Kidney capillary endothelial cell (primary cell): ENCODE measurements around the gene HOXA4.

ENCODE experiments used
- DNase-seq: peaks from one replicate; pipeline ENCODE4 v3.0.0-alpha.2; 2018; ENCODE audit warnings: low spot score

HOXA4 gene

GRCh38 chr7:27093184-27093895, 37.2 kb downstream of the HOXA4 start:
- no peak for DNase-seq

DNA sequence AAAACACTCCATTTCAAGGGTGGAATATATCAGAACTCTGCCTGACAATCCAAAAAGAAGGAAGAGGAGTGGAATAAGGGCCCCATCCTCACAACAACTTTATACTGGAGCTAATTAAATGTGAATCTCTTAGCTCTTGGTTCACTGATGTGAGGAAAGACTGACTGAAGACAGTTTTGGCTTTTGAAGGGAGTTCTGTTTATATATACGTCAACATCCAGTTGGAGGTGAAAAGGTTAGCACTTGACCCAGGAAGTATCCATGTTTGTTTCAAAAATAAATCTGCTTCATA, 37.8 kb downstream of the HOXA4 start:
- no peak for DNase-seq

- no peak for DNase-seq
Observed at GRCh38 chr7:27091941-27092818, 38.4 kb downstream of the HOXA4 start.

GRCh38 chr7:27091105-27091504, 39.5 kb downstream of the HOXA4 start:
- no peak for DNase-seq

- no peak for DNase-seq
Observed at GRCh38 chr7:27088002-27088922, 42.3 kb downstream of the HOXA4 start.

GRCh38 chr7:27083646-27084045, 46.9 kb downstream of the HOXA4 start:
- DNase-seq = no peak

DNA sequence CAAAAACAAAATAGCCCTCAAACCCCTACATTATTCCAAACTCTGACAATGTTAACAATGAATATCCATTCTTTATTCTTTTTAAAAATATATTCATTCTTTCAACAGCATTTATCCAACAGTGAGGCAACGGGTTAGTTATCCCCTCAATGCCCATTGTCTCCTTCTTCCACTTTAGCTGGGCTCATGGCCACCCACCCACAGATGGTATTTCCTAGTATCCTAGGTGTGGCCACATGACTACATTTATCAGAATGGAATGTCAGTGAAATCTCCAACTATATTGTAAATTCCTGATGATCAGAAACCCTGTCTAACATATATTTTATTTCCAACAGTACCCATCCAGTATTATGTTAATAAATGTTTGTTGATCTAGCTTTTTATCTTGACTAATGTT, 48.4 kb downstream of the HOXA4 start:
- DNase-seq = no peak

DNA sequence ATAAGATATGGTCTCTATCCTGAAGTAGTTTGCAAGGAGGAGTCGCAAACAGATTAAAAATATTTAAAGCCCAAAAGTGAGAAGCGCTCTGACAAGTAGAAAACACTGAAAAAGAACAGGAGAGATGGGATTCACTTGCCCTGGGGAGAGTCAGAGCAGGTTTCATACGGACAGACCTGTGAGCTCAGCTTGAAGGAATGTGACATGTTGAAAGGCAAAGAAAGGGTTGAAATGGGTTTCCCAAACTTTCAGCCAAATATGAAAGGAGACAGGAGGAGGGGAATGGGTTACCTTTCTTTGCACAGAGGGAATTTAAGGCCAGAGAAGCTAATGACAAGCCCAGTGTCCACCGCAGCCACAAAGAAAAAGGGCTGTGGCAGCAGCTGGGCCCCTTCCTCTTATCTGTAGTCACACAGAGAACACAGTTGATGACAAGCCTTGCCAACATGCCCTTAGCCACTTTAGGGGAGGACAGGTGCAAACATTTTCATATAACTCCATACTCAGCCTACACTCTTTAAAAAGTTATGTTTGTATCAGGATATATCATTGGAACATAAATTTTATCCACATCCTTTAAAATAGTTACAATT, 49.6 kb downstream of the HOXA4 start:
- DNase-seq = no peak

DNA sequence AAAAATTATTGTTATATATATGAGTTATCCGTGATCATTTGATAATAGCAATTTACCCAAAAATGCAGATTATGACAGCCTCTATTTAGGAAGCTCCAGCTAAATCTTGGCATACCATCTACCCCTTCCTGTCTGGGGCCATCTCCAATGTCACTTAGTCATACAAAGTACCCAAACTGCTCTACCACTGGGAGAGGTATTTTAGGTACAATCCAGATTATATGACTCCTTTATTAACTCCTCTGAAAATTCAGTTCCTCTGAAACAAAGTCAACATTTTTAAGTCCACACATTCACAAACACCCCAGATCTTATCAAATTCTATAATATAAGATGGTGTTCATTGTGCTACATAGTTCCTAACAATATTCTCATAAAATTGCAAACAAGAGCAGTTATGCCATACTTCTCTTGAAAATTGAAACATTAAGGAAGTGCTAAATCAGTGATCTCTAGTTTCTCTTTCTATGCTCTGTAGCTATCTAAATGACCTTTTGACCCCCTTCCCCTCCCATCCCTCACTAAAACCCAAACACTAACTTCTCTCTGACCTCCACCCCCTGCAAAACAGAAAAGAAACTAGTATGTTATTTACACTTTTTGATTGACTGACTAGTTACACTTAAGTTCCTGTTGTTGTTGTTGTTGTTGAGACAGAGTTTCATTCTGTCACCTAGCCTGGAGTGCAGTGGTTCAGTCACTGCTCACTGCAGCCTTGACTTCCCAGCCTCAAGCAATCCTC, 51.2 kb downstream of the HOXA4 start:
- no peak for DNase-seq

DNA sequence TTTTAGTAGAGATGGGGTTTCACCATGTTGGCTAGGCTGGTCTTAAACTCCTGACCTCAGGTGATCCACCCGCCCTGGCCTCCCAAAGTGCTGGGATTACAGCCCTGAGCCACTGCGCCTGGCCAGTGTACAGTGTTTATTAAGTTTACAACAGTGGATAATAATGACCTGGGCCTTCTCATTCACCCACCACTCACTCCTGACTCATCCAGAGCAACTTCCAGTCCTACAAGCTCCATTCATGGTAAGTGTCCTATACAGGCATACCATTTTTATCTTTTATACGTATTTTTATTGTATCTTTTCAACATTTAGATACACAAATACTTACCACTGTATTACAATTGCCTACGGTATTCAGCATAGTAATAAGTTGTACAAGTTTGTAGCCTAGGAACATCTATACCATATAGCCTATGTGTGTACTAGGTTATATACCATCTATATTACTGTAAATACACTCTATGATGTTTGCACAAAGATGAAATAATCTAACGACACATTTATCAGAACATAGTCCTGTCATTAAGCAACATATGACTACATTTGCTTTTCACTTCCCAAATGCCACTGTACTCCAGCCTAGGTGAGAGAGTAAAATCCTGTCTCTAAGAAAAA, 51.8 kb downstream of the HOXA4 start:
- DNase-seq = no peak
